ENCODE results near the gene RAB8A. TPM values are rescaled to one million over a fixed set of nuclear protein-coding genes. Genes with fewer than 3 reads are reported as not detected.

The RAB8A gene
- total and polyA plus RNA-seq, 2 of the 8 experiments (the other 6 are each of a cell fraction or from before 2014, with no cell fraction given), result 65.8 to 97.0 TPM

DNA sequence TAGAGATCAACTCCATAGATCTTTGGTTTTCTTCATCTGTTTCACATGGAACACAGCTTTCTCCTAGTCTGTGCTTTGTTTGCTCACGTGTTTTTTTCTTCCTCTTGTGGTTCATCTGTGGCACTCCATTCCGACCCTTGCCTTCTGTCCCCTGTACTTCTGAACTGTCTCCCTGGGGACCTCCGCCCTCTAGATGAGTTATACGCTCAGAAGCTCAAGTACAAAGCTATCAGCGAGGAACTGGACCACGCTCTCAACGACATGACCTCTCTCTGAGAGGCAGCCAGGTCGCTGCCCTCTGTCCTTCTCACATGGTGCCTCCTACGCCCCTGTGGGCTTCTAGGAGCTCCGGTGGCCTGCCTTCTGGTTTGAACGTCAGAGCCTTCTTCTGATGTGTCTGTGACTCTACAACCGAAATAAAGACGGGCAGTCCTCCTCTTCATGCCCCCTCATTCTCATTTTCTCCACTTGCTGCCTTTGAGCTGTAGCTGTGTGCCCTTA, 16.6 kb upstream of the RAB8A start:
- H2BK15ac ChIP-seq (ENCODE audit: low read length), result no peak overlapping the region
- no peak for FAIRE-seq
- ChIA-PET POLR2A (ENCODE audit: partially characterized antibody) (interaction anchor here (0.6 to 37.0 kb wide), 8 partner anchors 9 to 41 kb away, joined by 3 to 582 read pairs (median 4); partner anchors contain the start of gene TPM4), CTCF (ENCODE audit: partially characterized antibody) (interaction anchor here (0.9 to 2.2 kb wide), 5 partner anchors 11 to 55 kb away, joined by 3 to 6 read pairs (median 5); no protein-coding TSS in a partner anchor)
- H2BK5ac ChIP-seq (ENCODE audit: low read depth, low read length), result no peak overlapping the region
- H3K27me3 ChIP-seq (replicated peaks in 1 of 4; ENCODE audit: control insufficient read depth in 3 of 4, extremely low read depth in 1 of 4, insufficient read depth in 3 of 4, low read length in 3 of 4), result no peaks in the 10 kb centered on the region
- H3K14ac ChIP-seq (ENCODE audit: insufficient read length), result no peak overlapping the region
- H3K79me2 ChIP-seq (ENCODE audit: control insufficient read depth in 1 of 2, insufficient read depth in 2 of 2, low read length in 2 of 2), result no peaks in the 10 kb centered on the region
- H3K23ac ChIP-seq (ENCODE audit: insufficient read length), result no peak overlapping the region
- no peak overlapping the region for H3K9ac ChIP-seq (replicated peaks in 1 of 4; ENCODE audit: extremely low read depth in 1 of 4, low read depth in 3 of 4, low read length in 3 of 4)
- no peak overlapping the region for H2AFZ ChIP-seq (ENCODE audit: low read length)
- no peak overlapping the region for H3K4ac ChIP-seq (replicated peaks; ENCODE audit: insufficient read length, low read depth, low read length)
- H3K18ac ChIP-seq (ENCODE audit: extremely low read depth, low read length), result no peak overlapping the region
- H2AK5ac ChIP-seq (ENCODE audit: low read depth, low read length), result no peak overlapping the region
- H3K4me3 ChIP-seq (ENCODE audit: extremely low read depth in 1 of 4, insufficient read depth in 2 of 4, low read depth in 3 of 4, low read length in 4 of 4), result no peak overlapping the region
- H4K8ac ChIP-seq (ENCODE audit: extremely low read depth, insufficient read depth, low read length), result no peak overlapping the region
- no peak overlapping the region for H4K5ac ChIP-seq (ENCODE audit: insufficient read length, low read depth, low read length)
- no peak overlapping the region for H4K91ac ChIP-seq (replicated peaks; ENCODE audit: insufficient read length, low read length)
- no peak overlapping the region for H2BK12ac ChIP-seq (ENCODE audit: low read depth, low read length)
- H3K27ac ChIP-seq (ENCODE audit: low read depth, low read length), result no peak overlapping the region
- no peak overlapping the region for H2BK120ac ChIP-seq (replicated peaks; ENCODE audit: low read depth, low read length)
- no peak overlapping the region for H3K4me2 ChIP-seq (ENCODE audit: insufficient read depth in 1 of 2, low read depth in 2 of 2, low read length in 2 of 2)
- no peaks in the 10 kb centered on the region for H3K4me1 ChIP-seq (replicated peaks in 1 of 4; ENCODE audit: control insufficient read depth in 3 of 4, insufficient read depth in 4 of 4, low read length in 3 of 4)
- no peak overlapping the region for H2BK20ac ChIP-seq (ENCODE audit: low read length)
- H3K9me3 ChIP-seq (ENCODE audit: insufficient read depth in 2 of 2, low read depth in 1 of 2, low read length in 1 of 2), result no peaks in the 10 kb centered on the region
- no peaks in the 10 kb centered on the region; the same call in 1 of the 2 replicates for H3K23me2 ChIP-seq (ENCODE audit: low read depth, low read length)
- WGBS, 2 experiments (ENCODE audit: extremely low coverage in 1 of 2, insufficient coverage in 1 of 2, insufficient read length in 1 of 2, insufficient replicate concordance in 2 of 2, low coverage in 1 of 2, low lambda C conversion rate in 2 of 2, missing lambda C conversion rate in 1 of 2), result 91% methylated on average over 13 of the region's 13 CpGs; no CpG with 5 or more reads in 1 of the 2 experiments
- H3K79me1 ChIP-seq (ENCODE audit: low read depth, low read length), result no peaks in the 10 kb centered on the region
- peaks cover 30 to 92% (median 77%) of the 10 kb centered on the region in 4 experiments for H3K36me3 ChIP-seq (ENCODE audit: control insufficient read depth in 2 of 4, insufficient read depth in 4 of 4, low read length in 3 of 4)
- DNase-seq (ENCODE audit: low read depth in 1 of 2, low spot score in 2 of 2), result no peak
- H4K20me1 ChIP-seq (replicated peaks in 1 of 2; ENCODE audit: control insufficient read depth in 1 of 2, insufficient read depth in 2 of 2, low read length in 2 of 2), result peaks cover 2 to 3% of the 10 kb centered on the region in 2 experiments
- H3K56ac ChIP-seq (replicated peaks; ENCODE audit: insufficient read length, low read depth, low read length), result no peak overlapping the region
- TF ChIP-seq CTCF (IDR thresholded peaks at IDR 0.05; ENCODE audit: control extremely low read depth in 1 of 3, insufficient read depth in 1 of 3, low read depth in 1 of 3, low read length in 3 of 3) (no peak), CBX5 (IDR thresholded peaks at IDR 0.05; ENCODE audit: low read depth, low read length) (no peak), POLR2A (IDR thresholded peaks at IDR 0.05; ENCODE audit: control extremely low read depth in 1 of 2, low read depth in 2 of 2, low read length in 2 of 2) (no peak), RBBP5 (IDR thresholded peaks at IDR 0.05; ENCODE audit: borderline replicate concordance, low read depth, low read length) (no peak), EGR1 (IDR thresholded peaks at IDR 0.05; ENCODE audit: borderline replicate concordance, low read depth, low read length) (no peak), NANOG (IDR thresholded peaks at IDR 0.05; ENCODE audit: insufficient read depth, low read depth, low read length, poor library complexity, severe bottlenecking) (no peak), POU5F1 (IDR thresholded peaks at IDR 0.05; ENCODE audit: low read depth, low read length) (no peak), NRF1 (IDR thresholded peaks at IDR 0.05; ENCODE audit: low read depth, low read length) (no peak), RXRA (IDR thresholded peaks at IDR 0.05; ENCODE audit: insufficient read depth, low read depth, low read length) (no peak), CHD2 (IDR thresholded peaks at IDR 0.05; ENCODE audit: low read length) (no peak)

Data from H1 (cell line).